Measurements from ENCODE around the gene NFKBIB. TPM values are rescaled to one million over a fixed set of nuclear protein-coding genes. Genes with fewer than 3 reads are reported as not detected.

Gene NFKBIB
- total RNA-seq, 1 donor from 2014 or later: 23.6 TPM

GRCh38 chr19:38907227-38907626 is 7.5 kb downstream of the NFKBIB start:
- DNase-seq (ENCODE audit: low read depth): no peak
- no peak for TF ChIP-seq CTCF (conservative IDR thresholded peaks at IDR 0.05; ENCODE audit: low read depth, low read length)
- no peak overlapping the region for H3K4me3 ChIP-seq (ENCODE audit: low read depth, low read length)

GRCh38 chr19:38907670-38908069 is 7.9 kb downstream of the NFKBIB start:
- no peak for TF ChIP-seq CTCF (conservative IDR thresholded peaks at IDR 0.05; ENCODE audit: low read depth, low read length)
- H3K4me3 ChIP-seq (ENCODE audit: low read depth, low read length): no peak overlapping the region
- DNase-seq (ENCODE audit: low read depth): no peak

DNA sequence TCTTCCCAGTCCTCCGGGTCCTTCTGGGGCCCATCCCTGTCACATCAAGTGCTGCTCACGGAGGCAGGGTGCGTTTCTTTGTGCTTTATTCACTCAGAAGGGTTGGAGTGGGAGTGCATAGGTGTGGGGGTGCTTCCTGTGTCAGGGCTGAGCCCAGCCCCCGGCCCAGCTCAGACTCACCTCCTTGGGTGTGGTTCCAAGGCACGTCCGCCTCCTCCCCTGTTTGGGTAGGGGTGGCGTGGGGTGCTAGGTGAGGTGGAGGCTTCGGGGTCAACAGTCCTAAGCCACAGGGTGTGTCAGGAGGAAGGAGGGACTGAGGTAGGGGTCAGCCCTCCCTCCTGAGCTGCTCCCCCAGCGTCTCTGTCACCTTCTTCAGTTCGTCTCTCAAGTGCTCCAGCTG is 9.1 kb downstream of the NFKBIB start:
- H3K4me3 ChIP-seq (ENCODE audit: low read depth, low read length): no peak overlapping the region
- no peak for TF ChIP-seq CTCF (conservative IDR thresholded peaks at IDR 0.05; ENCODE audit: low read depth, low read length)
- no peak for DNase-seq (ENCODE audit: low read depth)

- DNase-seq (ENCODE audit: low read depth): no peak
- no peak overlapping the region for H3K4me3 ChIP-seq (ENCODE audit: low read depth, low read length)
- TF ChIP-seq CTCF (conservative IDR thresholded peaks at IDR 0.05; ENCODE audit: low read depth, low read length): no peak
These were observed 10.7 kb downstream of the NFKBIB start for GRCh38 chr19:38910488-38910887.

DNA sequence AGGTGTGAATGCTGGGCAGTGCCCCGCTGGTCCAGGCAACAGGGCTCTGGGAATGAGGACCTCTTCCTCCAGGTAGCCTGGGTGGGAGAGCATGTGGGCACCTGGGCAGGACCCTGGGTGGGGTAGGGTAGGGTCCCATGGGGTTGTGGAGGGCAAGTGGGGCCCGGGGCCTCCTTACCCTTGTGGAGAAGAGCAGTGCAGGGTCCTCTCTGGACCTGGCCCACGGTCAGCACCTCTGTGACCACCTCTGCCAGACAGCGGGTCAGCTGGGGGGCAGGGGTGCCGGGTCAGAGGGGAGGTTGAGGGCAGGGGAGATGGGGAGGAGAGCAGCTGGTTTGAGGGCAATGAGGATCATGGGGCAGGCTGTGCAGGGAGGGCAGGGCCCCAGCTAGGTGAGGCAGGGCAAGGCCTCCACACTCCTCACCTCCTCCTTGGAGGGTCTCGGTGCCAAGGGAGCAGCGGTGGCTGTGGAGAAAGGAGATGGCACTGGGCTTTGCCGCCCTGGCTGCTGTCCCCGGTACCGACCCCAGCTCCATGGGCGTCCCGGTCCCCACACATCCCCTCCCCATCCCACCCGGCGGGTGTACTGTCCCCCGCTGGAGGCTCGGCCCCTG is 11.7 kb downstream of the NFKBIB start:
- DNase-seq (ENCODE audit: low read depth): no peak
- no peak for TF ChIP-seq CTCF (conservative IDR thresholded peaks at IDR 0.05; ENCODE audit: low read depth, low read length)
- no peak overlapping the region for H3K4me3 ChIP-seq (ENCODE audit: low read depth, low read length)

DNA sequence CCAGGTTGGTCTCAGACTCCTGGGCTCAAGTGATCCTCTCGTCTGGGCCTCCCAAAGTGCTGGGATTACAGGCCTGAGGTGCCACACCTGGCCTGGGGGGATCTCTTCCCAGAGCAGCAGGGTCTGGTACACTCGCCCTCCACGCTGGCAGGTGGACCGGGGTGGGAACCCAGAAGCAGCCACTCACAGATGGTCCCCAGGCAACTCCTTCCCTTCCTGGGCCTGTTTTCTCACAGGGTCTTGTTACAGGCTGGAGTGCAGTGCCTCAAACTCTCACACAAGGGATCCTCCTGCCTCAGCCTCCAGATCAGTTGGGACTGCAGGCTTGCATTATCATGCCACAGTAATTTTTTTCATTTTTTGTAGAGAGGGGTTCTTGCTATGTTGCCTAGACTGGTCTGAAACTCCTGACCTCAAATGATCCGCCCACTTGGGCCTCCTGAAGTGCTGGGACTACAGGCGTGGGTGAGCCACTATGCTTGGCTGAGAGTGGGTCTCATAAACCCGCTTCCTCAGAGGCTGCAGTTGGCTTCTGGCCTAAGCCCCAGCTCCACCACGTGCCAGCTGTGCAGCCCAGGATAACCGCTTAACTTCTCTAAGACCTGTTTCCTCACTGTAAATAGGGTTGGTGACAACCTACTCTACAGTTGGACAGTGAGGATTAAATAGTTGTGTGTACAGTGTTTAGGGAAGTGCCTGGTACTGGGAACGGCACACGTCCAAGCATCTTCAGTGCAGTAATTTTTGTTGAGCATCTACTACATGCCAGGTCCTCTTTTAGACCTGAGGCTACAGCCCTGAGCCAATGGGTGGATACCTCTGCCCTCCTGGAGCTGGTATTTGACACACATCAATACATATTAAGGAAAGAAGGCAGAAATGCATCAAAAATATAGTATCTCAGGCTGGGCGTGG is 13.1 kb downstream of the NFKBIB start:
- no peak overlapping the region for H3K4me3 ChIP-seq (ENCODE audit: low read depth, low read length)

More for the DNA sequence above, 13.1 kb downstream of the NFKBIB start:
- no peak for TF ChIP-seq CTCF (conservative IDR thresholded peaks at IDR 0.05; ENCODE audit: low read depth, low read length)
- DNase-seq (ENCODE audit: low read depth): no peak

All from epithelial cell of proximal tubule (primary cell).